K562 (cell line): ENCODE measurements around the gene PTCH1. TPM values are rescaled to one million over a fixed set of nuclear protein-coding genes. Genes with fewer than 3 reads are reported as not detected.
A peak's percentile ranks its signal among the peaks of the same experiment; 100 is the strongest.

Experiments
- ELF1 ChIP-seq: fragments of 200-800 bp; sonication (Bioruptor generic); IDR thresholded peaks from 2 replicates; pipeline ENCODE4 v1.6.1; 2016; ENCODE audit warnings: missing genetic modification characterization, missing compliant biosample characterization
- RBM14 ChIP-seq: fragments of 200-400 bp; formaldehyde crosslinking; IDR thresholded peaks from 2 replicates; pipeline ENCODE4 v1.6.1; 2018; ENCODE audit warnings: low read depth, mild to moderate bottlenecking, low read length, moderate library complexity, borderline replicate concordance; ENCODE audit not compliant: insufficient read depth
- polyA plus RNA-seq, 8 experiments: library from polyadenylated mRNA; depleted of rRNA in 4 of 8; stranded (reverse) in 5 of 8; unstranded in 3 of 8; fragments of >200 nt; fragmentation: Nextera tagmentation in 2 of 8; fragmentation: Illumina TruSeq in 1 of 8; extraction: Ambion mirVana in 2 of 8; extraction: Trizol in 1 of 8; gene quantifications; 2 replicates each; pipeline versions ENCODE4 v1.2.1 to v1.2.3, GENCODE V29; 2011 to 2014; ENCODE audit warnings: inconsistent platforms in 1 of 8, missing spikeins in 1 of 8
- total RNA-seq, 7 experiments: library from RNA; depleted of rRNA in 6 of 7; stranded (reverse); fragments of >200 nt in 6 of 7; fragmentation: Illumina TruSeq in 2 of 7; extraction: Trizol in 2 of 7; gene quantifications; 2 replicates each; pipeline versions ENCODE4 v1.2.1 to v1.2.3, GENCODE V29; 2011 to 2021; ENCODE audit warnings: low replicate concordance in 1 of 7
- TF ChIP-seq, protein P1 (sequence below), 2 experiments: fragments of 450-650 bp; formaldehyde crosslinking in 1 of 2; IDR thresholded peaks; 2 replicates each; pipeline versions ENCODE4 v1.4.0 to v1.6.1; 2014 to 2020; ENCODE audit warnings: mild to moderate bottlenecking in 2 of 2, borderline replicate concordance in 1 of 2, low read depth in 1 of 2

The PTCH1 gene
- total and polyA plus RNA-seq, 9 of the 15 experiments (the other 6 are each of a cell fraction or from before 2014, with no cell fraction given): 0.70 to 9.9 (median 3.8) TPM

DNA sequence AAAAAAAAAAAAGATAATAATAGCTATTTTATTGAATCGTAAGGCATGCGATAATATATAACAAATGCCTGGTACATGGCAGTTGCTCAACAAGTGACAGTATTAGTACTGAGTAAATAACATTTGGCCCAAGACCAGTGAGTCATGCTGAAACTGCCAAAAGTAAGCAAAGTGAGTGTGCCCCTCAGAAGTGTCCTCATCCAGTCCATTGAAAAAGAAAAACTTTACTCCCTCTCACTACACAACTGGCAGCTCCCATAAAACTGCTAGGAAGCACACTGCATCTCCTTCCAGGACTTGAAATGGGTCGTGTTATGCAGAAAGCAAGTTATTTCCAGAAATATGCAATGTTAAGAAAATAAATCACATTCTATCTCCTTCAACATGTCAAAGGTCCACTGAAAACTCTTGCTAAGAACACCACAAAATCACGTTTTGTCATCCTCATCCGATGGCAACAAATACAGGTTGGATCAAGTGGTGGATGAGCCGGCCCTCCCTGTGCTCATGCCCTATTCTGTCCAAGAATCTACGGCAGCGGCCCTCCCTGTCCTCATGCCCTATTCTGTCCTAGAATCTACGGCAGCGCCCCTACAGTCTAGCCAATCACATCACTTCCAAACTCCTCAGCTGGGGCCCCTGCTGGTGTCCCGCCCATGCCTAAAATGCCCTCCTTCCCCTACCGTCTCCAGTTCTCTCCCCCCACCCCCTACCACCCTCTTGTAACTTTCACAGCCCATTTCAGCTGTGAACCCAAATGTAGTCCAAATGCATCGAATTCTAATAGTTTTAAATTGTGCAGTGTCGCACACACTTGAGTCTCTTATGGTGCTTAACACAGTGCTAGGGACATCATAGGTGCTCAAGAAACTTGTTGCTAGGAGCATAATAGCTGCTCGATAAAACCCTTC is 12.5 kb downstream of the PTCH1 start (continued):
- TF ChIP-seq, protein P1, sequence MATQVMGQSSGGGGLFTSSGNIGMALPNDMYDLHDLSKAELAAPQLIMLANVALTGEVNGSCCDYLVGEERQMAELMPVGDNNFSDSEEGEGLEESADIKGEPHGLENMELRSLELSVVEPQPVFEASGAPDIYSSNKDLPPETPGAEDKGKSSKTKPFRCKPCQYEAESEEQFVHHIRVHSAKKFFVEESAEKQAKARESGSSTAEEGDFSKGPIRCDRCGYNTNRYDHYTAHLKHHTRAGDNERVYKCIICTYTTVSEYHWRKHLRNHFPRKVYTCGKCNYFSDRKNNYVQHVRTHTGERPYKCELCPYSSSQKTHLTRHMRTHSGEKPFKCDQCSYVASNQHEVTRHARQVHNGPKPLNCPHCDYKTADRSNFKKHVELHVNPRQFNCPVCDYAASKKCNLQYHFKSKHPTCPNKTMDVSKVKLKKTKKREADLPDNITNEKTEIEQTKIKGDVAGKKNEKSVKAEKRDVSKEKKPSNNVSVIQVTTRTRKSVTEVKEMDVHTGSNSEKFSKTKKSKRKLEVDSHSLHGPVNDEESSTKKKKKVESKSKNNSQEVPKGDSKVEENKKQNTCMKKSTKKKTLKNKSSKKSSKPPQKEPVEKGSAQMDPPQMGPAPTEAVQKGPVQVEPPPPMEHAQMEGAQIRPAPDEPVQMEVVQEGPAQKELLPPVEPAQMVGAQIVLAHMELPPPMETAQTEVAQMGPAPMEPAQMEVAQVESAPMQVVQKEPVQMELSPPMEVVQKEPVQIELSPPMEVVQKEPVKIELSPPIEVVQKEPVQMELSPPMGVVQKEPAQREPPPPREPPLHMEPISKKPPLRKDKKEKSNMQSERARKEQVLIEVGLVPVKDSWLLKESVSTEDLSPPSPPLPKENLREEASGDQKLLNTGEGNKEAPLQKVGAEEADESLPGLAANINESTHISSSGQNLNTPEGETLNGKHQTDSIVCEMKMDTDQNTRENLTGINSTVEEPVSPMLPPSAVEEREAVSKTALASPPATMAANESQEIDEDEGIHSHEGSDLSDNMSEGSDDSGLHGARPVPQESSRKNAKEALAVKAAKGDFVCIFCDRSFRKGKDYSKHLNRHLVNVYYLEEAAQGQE (IDR thresholded peaks at IDR 0.05; ENCODE audit: borderline replicate concordance): peak; percentile 6; the same call in 1 of the 2 replicates
- TF ChIP-seq, protein P1 (CRISPR knock-in tag; IDR thresholded peaks at IDR 0.05; ENCODE audit: low read depth): no peak
- no peak for TF ChIP-seq RBM14
- no peak for TF ChIP-seq ELF1 (tag)
